GM18867 (cell line): ENCODE results near the gene ZRANB3.
"Not testable (repeated sequence)": the region's sequence is repeated elsewhere in the genome, so short reads cannot be mapped to it uniquely, and the experiment has no call there.

ENCODE experiments used
- ATAC-seq: cut with Tn5 transposase; IDR thresholded peaks from one replicate; pipeline ENCODE4 v1.9.1; 2021; ENCODE audit warnings: mild to moderate bottlenecking, moderate library complexity; ENCODE audit not compliant: unreplicated experiment

ZRANB3 gene

DNA sequence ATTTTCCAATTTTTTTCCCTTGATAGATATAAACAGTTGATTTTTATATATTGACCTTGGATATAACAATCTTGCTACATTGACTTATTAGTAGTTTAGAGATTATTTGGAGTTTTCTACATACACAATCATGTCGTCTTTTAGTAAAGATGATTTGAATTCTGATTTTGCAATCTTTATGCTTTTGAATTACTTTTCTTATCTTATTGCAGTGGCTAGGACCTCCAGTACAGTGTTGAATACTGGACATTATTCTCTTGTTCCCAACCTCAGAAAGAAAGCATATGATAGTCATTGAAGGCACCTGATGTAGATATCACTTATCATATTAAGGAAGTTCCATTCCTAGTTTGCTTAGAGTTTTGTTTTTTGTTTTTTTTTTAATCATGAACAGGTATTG, 388.7 kb downstream of the ZRANB3 start:
- no peak for ATAC-seq

DNA sequence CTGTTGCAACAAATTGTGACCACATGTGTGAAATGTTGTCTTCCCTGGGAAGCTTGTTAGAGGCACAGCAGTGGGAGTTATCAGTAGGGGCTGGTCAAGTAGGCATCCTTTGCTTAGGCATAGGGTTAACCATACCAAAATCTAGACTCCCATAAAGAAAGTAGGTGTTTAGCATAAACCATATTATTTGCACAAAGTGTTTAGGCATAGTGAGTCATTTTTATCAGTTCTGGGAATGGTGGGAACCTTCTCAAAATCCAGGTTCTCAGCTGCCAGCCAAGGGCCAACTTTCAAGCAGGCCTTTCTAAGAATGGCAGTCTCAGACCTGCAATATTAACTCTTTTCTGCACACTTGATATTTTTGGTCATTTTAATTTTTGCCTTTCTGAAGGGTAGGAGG, 390.4 kb downstream of the ZRANB3 start:
- ATAC-seq = no peak

DNA sequence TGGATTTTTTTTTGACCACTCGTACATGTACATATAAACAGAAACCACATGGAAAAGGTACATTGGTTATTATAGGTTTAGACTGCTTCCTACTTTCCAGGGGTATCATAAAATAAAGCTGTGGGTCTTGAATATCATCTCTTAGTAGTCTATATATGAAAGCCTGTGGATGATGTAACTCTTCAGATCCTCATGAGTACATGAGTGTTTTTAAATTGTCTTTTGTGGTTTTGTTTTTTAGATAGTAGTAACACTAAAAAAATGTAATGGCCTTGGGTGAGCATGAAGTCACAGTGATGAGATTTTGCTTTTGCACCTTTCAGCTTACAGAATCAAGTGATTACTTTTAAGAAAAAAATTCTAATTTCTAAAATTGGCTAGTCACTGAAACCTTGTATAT, 398.7 kb downstream of the ZRANB3 start:
- ATAC-seq = no peak

DNA sequence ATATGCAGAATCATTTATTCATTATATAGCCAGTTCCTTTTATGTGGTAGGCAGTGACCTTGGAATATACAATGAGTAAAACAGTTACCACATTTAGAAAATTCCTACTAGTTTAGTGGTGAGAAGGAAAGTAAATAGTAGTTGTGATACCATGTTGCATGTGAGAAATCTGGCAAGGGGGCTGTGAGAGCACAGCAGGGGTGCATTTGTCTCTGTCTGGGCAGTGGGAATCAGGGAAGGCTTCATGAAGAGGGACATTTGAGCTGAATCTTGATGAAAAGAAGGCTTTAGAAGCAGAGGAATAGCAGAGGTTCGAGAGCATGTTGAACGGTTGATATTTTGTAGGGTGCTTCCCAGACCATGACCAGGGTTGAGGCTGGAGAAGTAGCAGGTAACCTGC, 400.3 kb downstream of the ZRANB3 start:
- no peak for ATAC-seq

DNA sequence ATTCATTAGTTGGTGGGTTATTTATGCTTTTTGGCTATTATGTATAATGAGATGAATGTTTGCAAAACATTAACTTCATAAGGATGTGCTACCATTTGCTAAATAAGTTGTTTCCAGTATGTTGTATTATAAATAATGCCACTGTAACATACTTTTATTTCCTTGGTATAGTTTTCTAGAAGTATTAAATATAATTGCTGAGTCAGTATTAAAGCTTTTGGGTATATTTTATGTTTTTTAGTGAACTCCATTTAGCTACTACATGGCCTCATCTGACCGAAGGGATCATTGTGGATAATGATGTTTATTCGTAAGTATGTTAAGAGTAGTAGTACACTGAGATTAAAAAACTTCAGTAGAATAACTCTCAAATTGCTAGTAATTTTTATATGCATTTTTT, 405.1 kb downstream of the ZRANB3 start:
- ATAC-seq = no peak

DNA sequence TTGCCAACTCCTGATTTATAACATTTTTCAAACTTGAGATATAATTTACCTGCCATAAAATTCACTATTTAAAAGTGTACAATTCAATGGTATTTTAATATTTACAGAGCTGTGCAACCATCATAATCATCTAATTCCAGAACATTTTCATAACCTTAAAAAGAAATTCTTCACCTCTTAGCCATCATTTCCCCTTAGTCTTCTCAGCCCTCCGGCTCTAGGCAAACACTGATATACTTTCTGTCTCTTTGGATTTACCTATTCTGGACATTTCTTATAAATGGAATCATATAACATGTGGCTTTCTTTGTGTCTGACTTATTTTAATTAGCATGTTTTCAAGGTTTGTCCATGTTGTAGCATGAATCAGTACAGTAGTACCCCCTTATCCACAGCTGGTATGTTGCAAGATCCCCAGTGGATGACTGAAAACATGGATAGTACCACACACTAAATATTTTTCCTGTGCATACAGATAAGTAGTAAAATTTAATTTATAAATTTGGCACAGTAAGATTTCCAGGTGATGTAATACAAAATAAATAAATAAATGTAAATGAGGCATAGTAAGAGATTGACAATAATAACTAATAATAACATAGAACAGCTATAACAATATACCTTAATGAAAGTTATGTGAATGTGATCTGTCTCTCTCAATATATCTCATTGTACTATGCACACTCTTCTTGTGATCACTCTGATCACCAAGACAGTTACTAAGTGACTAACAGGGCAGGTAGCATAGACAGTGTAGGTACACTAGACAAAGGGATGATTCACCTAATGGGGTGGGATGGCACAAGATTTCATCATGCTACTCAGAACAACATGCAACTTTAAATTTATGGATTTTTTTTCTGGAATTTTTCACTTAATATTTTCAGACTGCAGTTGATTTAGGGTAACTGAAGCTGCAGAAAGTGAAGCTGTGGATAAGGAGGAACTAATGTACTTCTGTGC, 405.8 kb downstream of the ZRANB3 start:
- ATAC-seq = no peak

DNA sequence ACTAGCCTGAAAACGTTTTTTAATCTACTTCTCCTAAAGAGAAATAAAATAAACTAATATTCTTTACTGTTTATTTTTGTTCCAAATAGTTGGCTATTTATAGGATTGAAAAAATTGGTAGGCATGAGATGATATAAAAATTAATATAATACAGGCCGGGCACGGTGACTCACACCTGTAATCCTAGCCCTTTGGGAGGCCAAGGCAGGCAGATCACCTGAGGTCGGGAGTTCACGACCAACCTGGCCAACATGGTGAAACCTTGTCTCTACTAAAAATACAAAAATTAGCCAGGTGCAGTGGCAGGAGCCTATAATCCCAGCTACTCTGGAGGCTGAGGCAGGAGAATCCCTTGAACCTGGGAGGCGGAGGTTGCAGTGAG, 409.4 kb downstream of the ZRANB3 start:
- ATAC-seq = not testable (repeated sequence)

DNA sequence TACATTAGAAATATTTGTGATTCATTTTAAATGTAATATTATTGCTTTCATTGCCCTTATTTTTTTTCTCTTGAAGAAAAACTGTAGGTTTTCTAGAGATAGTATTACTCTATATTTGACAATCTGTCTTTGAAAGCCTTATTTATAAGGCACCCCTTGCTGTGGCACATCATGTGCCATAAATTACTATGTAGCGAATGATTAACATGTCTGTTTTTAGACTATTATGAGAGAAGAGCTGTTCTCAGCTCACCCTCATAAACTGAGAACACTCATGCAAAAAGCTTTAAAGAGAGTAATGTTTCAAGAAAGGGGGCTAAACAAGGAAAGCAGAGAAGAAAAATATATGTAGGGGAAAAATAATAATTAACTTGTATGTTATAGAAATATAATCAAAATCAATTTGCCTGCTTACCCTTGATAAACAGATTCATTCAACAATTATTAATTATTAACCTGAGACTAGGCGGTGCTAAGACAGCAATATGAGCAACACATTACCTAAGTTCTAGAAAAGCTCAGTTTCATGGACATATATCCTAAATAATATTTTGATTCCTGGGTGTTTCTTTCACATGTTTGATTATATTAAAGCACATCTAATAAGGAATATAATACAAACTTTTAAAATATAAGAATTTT, 409.9 kb downstream of the ZRANB3 start:
- no peak for ATAC-seq

DNA sequence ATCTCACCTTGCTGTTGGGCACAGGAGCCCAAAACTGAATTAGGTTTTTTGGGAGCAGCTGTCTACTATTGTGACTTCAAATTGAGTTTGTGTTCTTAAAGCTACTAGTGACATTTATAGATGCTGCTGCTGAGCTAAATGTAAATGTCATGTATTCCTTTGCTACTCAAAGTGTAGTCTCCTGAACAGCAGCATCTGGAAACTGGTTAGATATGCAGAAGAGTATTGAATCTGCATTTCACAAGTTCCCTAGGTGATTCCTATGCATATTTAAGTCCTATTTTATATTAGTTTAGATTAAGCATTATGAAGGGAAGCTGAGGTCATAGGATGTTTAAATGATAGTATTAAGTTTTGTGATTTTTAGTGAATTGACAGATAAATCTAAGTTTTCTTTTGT, 411.4 kb downstream of the ZRANB3 start:
- ATAC-seq = no peak

DNA sequence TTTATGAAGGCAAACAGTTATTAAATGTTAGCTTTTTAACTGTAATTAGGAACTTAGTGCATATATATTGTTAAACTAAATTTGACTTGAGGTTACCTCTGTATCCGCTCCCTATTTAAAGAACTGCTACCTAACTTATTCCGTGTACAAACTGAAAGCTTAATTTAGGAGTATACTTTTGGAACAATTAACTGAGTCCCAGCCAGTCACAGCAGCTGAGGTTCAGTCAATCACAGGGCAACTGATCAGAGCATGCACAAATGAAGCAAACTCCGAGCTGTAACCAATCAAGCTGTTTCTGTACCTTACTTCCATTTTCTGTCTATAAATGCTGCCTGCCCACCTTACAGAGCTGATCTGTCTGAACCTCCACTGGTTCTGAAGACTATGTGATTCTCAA, 417.7 kb downstream of the ZRANB3 start:
- ATAC-seq = no peak

DNA sequence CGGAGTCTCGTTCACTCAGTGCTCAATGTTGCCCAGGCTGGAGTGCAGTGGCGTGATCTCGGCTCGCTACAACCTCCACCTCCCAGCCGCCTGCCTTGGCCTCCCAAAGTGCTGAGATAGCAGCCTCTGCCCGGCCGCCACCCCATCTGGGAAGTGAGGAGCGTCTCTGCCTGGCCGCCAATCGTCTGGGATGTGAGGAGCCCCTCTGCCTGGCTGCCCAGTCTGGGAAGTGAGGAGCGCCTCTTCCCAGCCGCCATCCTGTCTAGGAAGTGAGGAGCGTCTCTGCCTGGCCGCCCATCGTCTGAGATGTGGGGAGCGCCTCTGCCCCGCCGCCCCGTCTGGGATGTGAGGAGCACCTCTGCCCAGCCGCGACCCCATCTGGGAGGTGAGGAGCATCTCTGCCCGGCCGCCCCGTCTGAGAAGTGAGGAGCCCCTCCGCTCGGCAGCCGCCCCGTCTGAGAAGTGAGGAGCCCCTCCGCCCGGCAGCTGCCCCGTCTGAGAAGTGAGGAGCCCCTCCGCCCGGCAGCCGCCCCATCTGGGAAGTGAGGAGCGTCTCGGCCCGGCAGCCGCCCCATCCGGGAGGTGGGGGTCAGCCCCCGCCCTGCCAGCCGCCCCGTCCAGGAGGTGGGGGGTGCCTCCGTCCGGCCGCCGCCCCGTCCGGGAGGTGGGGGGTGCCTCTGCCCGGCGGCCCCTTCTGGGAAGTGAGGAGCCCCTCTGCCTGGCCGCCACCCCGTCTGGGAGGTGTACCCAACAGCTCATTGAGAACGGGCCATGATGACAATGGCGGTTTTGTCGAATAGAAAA, 425.3 kb downstream of the ZRANB3 start:
- ATAC-seq = not testable (repeated sequence)

DNA sequence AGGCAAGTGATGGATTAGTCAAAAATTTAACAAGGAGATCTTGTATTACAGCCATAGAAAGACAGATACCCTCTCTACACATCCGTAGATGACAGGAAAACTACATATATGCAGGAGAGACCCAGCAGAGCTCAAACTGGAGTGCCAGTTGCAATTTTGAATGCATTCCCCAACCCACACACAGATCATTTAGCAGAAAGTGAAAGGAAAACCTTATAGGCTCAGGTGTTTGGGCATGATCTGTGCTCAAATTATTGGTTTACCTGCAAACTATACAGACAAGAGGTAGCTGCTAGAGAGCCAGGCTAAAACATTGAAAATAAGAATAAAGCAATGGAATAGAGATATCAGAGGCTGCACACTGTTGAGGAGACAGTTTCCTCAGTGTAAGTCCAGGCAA, 427.2 kb downstream of the ZRANB3 start:
- no peak for ATAC-seq

DNA sequence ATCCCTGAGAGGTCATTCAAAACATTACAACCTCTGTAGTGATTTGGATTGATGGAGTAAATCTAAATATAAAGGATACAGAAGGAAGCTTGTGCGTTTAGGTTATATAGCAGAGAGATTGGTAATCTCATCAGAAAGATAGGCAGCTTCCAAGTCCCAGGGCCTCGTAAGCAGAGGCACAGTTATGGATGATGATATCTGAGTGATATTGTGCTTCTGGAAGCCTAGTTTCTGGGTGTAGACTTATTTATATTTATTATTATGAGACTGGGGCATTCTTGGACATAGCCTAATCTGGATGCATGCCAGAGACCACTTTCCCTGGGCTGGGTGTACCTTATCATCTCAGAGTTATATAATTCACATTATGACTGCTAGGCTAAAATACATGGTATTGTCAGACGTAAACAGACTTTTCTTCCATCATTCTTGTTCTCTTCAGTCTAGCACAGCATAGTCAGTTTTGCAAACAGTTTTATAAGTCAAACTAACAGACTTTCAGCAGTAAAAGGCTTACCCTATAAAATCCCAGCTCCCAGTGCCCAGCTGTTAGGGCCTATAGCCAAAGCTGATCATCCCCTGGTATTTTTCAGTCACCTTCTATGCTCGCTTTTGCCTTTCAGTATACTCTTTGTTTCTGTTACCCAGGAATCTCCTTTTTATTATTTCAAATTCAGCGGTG, 431.1 kb downstream of the ZRANB3 start:
- no peak for ATAC-seq

DNA sequence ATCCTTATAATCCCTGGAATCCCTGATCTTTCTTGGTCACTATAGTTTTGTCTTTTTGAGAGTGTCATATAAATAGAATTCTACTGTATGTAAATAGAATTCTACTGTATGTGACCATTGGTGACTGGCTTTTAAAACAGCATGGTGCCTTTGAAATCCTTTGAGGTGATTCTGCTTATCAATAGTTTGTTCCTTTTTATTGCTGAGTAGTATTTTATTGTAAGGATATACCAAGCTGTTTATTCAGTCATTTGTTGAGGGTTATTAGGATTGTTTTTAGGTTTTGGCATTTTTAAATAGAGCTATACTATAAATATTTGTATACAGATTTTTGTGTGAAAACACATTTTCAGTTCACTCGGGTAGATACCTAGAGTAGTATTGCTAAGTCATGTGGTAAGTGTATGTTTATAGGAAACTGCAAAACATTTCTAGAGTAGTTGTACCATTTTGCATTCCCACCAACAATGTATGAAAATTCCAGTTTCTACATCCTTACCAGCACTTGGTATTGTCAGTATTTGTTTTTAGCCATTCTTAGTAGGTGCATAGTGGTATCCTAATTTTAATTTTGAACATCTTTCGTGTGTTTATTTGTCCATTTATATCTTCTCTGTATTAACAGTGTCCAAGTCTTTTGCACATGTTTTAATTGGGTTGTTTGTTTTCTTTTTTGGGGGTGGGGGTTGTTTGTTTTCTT, 433.3 kb downstream of the ZRANB3 start:
- ATAC-seq = no peak

DNA sequence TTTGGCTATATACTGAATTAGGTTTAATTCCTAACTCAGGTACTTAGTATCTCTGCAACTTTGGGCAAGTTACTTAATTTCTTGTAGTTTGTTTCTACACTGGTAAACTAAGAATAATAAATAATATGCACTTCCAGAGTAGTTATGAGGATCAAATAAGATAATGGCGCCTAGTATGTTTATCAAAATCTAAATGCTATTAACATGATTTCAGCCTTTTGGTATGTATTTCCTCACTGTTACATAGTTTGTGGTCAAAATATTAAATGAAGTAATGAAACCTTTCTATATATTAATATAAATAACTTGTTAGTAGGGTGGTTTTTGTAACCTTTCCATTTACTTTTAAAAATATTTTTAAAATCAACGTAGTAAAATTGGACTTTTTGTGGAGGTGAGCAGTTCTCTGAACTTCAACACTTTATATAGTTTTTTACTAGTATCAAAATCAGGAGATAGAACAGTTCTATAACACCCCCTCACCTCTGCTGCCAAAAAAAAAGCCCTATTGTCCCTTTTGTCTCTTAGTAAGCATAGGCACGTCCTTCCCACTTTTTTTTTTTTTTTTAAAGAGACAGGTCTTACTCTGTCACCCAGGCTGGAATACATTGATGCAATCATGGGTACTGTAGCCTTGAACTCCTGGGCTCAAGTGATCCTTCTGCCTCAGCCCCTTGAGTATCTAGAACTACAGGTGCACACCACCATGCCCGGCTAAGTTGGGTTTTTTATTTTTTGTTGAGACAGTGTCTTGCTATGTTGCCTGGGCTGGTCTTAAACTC, 434.2 kb downstream of the ZRANB3 start:
- no peak for ATAC-seq

DNA sequence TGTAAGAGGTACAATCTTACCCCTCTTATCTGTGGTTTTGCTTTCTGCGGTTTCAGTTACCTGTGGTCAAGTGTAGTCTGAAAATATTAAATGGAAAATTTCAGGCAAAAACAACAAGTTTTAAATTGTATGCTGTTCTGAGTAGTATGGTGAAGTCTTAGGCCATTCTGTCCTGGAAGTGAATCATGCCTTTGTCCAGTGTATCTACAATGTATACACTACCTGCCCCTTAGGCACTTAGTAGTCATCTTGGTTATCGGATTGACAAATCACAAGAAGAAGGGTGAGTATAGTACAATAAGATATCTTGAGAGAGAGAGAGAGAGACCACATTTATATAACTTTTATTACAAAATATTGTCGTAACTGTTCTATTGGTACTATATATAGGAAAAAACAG, 435.4 kb downstream of the ZRANB3 start:
- no peak for ATAC-seq

DNA sequence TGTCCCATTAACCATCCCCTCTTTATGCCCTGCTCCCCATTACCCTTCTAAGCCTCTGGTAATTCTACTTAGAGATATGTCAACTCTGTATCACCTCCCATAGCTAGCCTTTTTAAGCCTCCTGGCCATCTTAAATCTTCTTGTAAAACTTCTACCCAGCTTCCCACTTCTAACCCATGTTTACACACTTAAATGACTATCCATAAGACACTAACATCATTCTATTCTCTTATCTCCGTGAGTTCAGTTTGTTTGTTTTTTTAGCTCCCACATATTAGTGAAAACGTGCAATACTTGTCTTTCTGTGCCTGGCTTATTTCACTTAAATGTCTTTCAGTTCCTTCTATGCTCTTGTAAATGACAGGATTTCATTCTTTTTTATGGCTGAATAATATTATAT, 436.5 kb downstream of the ZRANB3 start:
- ATAC-seq = no peak

DNA sequence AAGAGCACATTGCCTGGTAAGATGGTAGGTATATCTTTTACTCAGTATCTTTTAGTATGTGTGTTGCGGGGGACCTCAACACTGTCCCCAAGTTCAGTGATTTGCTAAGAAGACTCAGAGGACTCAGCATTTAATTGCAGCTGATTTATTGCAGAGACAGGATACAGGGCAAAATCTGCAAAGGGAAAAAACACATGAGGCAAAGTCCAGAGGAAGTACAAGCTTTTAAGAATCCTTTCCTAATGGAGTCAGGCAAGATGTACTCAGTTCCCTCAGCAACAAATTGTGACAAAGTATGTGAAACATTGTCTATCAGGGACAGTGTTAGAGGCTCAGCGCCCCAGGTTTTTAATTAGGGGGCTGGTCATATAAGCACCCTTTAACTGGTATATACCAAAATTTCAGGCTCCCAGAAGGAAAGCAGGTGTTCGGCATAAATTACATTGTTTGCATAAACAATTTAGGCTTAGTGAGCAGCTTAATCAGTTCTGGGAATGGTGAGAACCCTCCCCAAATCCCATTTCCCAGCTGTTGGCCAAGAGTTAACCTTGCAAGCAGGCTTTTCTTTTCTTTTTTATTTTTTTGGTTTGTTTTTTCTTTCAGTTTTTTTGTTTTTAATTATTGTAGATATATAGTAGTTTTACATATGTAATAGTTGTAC, 437.2 kb downstream of the ZRANB3 start:
- no peak for ATAC-seq

DNA sequence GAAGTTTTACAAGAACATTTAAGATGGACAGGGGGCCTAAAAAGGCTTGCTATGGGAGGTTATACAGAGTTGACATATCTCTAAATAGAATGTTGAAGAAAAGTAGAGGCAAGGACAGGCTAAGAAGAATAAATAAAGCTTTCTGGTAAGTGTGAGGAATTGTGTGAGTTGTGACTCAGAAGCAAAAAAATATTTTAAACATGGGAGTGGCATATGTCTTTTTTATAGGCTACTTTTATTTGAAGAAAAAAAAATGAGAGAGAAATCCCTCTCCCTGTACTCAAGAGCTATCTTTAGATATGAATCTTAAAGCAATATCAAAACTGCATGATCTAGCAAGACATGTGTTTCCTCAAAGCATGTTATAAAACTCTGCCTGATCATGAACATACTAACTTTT, 437.8 kb downstream of the ZRANB3 start:
- ATAC-seq = no peak
